Epithelial cell of proximal tubule (primary cell): ENCODE measurements around the gene FBXO34. TPM values are rescaled to one million over a fixed set of nuclear protein-coding genes. Genes with fewer than 3 reads are reported as not detected.
A peak's percentile ranks its signal among the peaks of the same experiment; 100 is the strongest.
"Not testable (repeated sequence)": the region's sequence is repeated elsewhere in the genome, so short reads cannot be mapped to it uniquely, and the experiment has no call there.

Experiments used
- DNase-seq: peaks from one replicate; pipeline ENCODE4 v3.0.0-alpha.2; 2011; ENCODE audit warnings: low read depth
- H3K4me3 ChIP-seq: 2 replicates; pipeline ENCODE4 v1.5.1; 2011; ENCODE audit warnings: low read depth, mild to moderate bottlenecking, low read length
- total RNA-seq: library from RNA; depleted of rRNA; stranded (reverse); fragments of >200 nt; gene quantifications from 2 replicates; pipeline ENCODE4 v1.2.3, GENCODE V29; 2015
- TF ChIP-seq, protein P1 (sequence below): conservative IDR thresholded peaks from 2 replicates; pipeline ENCODE4 v1.5.1; 2012; ENCODE audit warnings: low read depth, mild to moderate bottlenecking, low read length

Gene FBXO34
- total RNA-seq, 1 donor from 2014 or later: 21.3 TPM

DNA sequence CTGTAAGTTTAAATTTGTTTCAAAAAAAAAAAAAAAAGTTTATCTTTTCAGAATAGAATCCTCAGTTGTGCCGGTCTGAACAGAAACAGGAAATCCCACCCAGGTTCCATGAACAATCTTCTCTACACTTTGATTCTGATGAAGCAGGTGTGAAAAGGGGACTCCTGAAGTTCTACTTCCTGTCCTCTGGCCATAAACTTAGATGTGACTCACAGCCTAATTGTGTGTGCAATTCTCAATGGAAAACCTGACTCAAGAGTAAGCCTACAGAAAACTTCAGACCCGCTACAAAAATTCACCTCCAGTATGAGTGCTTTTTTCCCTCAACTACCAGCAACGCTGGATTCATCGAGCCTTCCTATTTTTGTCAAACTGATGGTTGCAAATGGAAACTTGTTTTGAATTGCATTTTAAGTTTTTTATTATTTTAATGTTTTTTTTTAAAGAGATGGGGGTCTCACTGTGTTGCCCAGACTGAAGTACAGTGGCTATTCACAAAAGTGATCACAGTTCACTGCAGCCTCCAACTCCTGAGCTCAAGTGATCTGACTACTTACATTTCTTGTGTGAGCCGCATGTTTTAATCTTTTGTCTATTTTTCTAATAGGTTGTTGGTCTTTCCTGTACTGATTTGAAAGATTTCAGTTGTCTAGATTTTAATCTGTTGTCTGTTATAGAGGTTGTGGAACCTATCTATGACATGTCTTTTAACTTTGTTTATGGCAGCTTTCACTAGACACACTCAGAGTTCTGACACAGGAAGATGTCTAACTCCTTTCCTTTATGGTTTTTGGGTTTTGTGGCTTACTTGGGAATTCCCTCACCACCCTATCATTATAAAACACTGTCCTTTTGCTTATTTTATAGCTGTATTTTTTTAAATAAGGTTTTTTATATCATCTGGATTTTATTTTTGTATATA, 102.8 kb downstream of the FBXO34 start:
- TF ChIP-seq, protein P1, sequence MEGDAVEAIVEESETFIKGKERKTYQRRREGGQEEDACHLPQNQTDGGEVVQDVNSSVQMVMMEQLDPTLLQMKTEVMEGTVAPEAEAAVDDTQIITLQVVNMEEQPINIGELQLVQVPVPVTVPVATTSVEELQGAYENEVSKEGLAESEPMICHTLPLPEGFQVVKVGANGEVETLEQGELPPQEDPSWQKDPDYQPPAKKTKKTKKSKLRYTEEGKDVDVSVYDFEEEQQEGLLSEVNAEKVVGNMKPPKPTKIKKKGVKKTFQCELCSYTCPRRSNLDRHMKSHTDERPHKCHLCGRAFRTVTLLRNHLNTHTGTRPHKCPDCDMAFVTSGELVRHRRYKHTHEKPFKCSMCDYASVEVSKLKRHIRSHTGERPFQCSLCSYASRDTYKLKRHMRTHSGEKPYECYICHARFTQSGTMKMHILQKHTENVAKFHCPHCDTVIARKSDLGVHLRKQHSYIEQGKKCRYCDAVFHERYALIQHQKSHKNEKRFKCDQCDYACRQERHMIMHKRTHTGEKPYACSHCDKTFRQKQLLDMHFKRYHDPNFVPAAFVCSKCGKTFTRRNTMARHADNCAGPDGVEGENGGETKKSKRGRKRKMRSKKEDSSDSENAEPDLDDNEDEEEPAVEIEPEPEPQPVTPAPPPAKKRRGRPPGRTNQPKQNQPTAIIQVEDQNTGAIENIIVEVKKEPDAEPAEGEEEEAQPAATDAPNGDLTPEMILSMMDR: no peak
- no peak overlapping the region for H3K4me3 ChIP-seq
- peak; percentile 20 for DNase-seq

DNA sequence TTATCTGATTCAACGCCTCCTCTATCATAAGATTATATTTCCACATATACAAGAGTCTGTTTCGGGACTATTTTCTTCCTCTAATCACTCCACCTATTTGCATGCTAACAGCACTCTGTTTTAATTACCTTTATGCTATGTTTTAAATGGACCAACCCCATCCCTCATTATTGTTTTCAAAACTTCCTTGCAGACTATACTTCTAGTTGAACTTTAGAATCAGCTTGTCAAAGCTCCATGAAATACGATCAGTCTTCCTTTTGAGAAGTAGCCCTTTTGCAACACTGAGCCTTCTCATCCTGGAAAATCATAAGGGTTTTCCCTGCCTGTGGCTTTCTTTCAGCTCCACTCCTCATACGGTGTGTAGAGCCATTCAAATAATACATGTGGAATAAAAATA, 103.5 kb downstream of the FBXO34 start:
- DNase-seq: no peak
- TF ChIP-seq, protein P1: no peak
- no peak overlapping the region for H3K4me3 ChIP-seq

DNA sequence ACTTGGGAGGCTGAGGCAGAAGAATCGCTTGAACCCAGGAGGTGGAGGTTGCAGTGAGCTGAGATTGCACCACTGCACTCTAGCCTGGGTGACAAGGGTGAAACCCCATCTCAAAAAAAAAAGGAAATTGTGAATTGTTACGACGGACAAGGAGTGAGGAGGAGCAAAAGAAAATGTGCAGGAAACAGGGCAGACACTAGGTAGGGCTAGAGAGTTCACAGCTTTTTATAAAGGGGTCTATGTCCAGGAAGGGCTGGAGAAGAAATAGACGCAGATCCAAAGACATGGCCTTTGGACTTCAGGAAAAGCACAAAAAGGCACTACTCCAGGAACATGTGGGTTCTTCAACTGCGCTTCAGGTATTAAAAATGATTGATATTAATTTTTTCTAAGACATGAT, 106.0 kb downstream of the FBXO34 start:
- DNase-seq: no peak
- no peak overlapping the region for H3K4me3 ChIP-seq
- TF ChIP-seq, protein P1: peak; percentile 15

DNA sequence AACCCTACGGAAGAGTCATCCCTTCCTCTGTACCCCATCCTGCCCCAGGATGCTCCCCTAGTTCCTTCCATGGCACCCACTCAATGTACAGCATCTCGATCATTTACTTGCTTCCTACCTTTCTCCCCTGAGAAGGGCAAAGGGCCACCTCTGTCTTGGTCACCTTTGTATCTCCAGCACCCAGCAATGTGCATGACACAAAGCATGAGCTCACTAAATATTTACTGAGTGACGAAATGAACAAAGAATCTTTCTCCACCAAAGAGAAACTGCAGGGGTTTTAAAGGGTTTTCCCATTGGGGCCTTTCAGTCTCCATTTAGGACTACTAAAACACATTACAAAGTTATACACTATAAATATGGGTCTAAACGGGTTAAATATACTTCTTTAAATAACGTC, 109.8 kb downstream of the FBXO34 start:
- no peak overlapping the region for H3K4me3 ChIP-seq
- TF ChIP-seq, protein P1: no peak
- no peak for DNase-seq

DNA sequence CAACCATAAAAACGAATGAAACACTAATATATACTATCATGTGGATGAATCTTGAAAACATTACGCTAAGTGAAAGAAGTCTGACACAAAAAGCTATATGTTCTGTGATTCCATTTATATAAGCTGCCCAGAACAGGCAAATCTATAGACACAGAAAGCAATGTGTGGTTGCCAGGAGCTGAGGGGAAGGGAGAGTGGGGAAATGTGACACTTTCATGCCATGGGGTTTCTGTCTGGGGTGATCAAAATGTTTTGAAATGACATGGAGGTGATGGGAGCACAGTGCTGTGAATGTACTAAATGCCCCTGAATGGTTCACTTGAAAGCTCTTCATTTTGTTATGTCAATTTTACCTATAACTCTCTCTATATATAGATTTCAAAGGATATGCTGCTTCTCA, 110.3 kb downstream of the FBXO34 start:
- TF ChIP-seq, protein P1: no peak
- no peak for DNase-seq
- H3K4me3 ChIP-seq: no peak overlapping the region

DNA sequence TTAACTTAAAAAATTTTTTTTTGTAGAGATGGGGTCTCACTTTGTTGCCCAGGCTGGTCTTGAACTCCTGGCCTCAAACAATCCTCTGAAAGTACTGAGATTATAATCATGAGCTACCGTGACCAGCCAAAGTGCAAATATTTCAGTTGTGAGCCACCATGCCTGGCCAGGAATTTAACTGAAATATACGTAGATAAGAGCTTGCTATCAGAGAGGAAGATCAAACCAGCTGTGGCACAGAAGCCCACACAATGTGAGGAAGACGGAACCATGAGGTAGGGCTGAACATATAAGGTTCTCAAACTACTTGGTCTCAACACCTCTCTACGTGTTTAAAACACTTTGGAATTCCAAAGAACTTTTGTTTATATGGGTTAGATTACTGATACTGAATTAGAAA, 111.3 kb downstream of the FBXO34 start:
- DNase-seq: no peak
- H3K4me3 ChIP-seq: no peak overlapping the region
- TF ChIP-seq, protein P1: no peak

DNA sequence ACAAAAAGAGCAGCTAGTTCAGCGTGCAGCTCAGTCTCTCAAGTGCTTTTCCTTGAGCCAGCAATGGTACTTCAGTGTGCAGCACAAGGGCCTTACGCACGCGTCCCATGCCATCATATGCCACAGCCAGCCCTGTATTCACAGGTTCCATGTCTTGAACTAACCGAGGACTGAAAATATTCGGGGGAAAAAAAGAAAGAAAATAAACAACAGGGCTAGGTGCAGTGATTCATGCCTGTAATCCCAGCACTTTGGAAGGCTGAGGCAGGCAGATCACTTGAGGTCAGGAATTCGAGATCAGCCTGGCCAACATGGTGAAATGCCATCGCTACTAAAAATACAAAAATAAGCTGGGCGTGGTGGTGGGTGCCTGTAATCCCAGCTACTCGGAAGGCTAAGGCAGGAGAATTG, 111.8 kb downstream of the FBXO34 start:
- not testable (repeated sequence) for H3K4me3 ChIP-seq, DNase-seq
